ENCODE measurements around the gene VIPR1.

DNA sequence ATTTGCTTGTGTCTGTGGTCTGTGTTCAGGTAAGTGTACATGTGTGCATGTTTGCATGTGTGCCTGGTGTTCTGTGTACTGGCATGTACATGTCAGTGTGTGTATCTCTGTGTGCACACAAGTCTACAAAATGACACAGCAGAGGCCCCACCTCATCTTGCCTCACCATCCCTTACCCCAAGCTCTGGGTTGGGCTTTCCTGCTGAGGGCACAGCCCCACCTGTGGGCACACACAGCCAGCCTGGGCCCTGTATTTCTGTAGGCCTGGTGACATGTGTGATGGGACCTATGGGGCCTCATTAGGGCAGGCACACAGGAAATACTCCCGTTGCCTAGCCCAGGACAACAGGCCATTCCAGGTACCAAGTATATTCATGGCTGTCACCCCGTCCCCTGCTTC, 13.5 kb downstream of the VIPR1 start:
- TF ChIP-seq, protein P1, sequence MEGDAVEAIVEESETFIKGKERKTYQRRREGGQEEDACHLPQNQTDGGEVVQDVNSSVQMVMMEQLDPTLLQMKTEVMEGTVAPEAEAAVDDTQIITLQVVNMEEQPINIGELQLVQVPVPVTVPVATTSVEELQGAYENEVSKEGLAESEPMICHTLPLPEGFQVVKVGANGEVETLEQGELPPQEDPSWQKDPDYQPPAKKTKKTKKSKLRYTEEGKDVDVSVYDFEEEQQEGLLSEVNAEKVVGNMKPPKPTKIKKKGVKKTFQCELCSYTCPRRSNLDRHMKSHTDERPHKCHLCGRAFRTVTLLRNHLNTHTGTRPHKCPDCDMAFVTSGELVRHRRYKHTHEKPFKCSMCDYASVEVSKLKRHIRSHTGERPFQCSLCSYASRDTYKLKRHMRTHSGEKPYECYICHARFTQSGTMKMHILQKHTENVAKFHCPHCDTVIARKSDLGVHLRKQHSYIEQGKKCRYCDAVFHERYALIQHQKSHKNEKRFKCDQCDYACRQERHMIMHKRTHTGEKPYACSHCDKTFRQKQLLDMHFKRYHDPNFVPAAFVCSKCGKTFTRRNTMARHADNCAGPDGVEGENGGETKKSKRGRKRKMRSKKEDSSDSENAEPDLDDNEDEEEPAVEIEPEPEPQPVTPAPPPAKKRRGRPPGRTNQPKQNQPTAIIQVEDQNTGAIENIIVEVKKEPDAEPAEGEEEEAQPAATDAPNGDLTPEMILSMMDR (IDR thresholded peaks at IDR 0.05; ENCODE audit: low read depth, low read length, missing input control): no peak
- TF ChIP-seq YY1 (IDR thresholded peaks at IDR 0.05): no peak
- TF ChIP-seq, protein P2, sequence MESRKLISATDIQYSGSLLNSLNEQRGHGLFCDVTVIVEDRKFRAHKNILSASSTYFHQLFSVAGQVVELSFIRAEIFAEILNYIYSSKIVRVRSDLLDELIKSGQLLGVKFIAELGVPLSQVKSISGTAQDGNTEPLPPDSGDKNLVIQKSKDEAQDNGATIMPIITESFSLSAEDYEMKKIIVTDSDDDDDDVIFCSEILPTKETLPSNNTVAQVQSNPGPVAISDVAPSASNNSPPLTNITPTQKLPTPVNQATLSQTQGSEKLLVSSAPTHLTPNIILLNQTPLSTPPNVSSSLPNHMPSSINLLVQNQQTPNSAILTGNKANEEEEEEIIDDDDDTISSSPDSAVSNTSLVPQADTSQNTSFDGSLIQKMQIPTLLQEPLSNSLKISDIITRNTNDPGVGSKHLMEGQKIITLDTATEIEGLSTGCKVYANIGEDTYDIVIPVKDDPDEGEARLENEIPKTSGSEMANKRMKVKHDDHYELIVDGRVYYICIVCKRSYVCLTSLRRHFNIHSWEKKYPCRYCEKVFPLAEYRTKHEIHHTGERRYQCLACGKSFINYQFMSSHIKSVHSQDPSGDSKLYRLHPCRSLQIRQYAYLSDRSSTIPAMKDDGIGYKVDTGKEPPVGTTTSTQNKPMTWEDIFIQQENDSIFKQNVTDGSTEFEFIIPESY (IDR thresholded peaks at IDR 0.05): no peak
